Gastroesophageal sphincter (tissue), 3 donors: ENCODE measurements around the gene NXPE4.

Experiments used
- CTCF ChIP-seq, 4 experiments: fragments of 200-600 bp in 2 of 4; fragments of 450-650 bp in 2 of 4; sonication (generic) in 1 of 4; IDR thresholded peaks; one replicate each; pipeline ENCODE4 v1.5.1; 2017 to 2019; ENCODE audit warnings: antibody characterized with exemption in 4 of 4, mild to moderate bottlenecking in 2 of 4, moderate library complexity in 2 of 4
- POLR2AphosphoS5 ChIP-seq: sonication (generic); formaldehyde crosslinking; IDR thresholded peaks from one replicate; pipeline ENCODE4 v1.6.1; 2017; ENCODE audit warnings: antibody characterized with exemption

- TF ChIP-seq CTCF (IDR thresholded peaks at IDR 0.05) = no peak
- TF ChIP-seq POLR2AphosphoS5 = no peak
These were observed 29.3 kb downstream of the NXPE4 start for GRCh38 chr11:114566276-114566675.
